Middle frontal gyrus (tissue), 1 donor: Measurements from ENCODE around the gene PPP2R2C.

Experiments used
- DNase-seq: peaks from one replicate; pipeline ENCODE4 v3.0.0-alpha.2; 2015; ENCODE audit warnings: low spot score; ENCODE audit errors: extremely low spot score

The PPP2R2C gene

GRCh38 chr4:6272863-6273660 is 199.4 kb downstream of the PPP2R2C start:
- DNase-seq = no peak

GRCh38 chr4:6271701-6272465 is 200.5 kb downstream of the PPP2R2C start:
- no peak for DNase-seq

DNA sequence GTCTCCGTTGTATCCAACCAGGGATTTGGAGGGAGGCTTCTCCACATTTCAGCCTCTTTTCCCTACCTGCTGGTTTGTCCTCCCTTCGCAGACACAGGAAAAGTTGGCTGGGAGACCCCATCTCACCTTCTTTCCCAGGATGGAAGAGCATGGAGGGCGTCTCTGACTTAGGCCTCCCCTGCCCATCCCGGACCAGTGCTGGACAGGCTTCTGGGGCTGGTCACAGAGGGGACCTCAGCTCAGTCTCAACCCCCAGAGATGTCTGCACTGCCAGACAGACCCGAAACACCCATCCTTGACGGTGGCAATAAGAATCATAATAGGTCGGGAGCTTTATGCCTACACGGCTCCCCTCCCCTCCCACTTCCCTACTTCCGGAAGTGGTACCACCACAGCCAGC is 201.2 kb downstream of the PPP2R2C start:
- DNase-seq = no peak

GRCh38 chr4:6270636-6271121 is 201.7 kb downstream of the PPP2R2C start:
- DNase-seq = no peak
